ENCODE results near the gene CTXN1.
"Not testable (repeated sequence)": the region's sequence is repeated elsewhere in the genome, so short reads cannot be mapped to it uniquely, and the experiment has no call there.

CTXN1 gene

DNA sequence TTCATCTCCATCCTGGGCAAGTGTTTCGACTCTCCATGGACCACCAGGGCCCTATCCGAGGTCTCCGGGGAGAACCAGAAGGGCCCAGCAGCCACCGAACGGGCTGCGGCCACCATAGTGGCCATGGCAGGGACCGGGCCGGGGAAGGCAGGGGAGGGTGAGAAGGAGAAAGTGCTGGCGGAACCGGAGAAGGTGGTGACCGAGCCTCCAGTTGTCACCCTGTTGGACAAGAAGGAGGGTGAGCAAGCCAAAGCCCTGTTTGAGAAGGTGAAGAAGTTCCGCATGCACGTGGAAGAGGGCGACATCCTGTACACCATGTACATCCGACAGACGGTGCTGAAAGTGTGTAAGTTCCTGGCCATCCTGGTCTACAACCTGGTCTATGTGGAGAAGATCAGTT, 27.0 kb downstream of the CTXN1 start:
- DNase-seq = no peak

DNA sequence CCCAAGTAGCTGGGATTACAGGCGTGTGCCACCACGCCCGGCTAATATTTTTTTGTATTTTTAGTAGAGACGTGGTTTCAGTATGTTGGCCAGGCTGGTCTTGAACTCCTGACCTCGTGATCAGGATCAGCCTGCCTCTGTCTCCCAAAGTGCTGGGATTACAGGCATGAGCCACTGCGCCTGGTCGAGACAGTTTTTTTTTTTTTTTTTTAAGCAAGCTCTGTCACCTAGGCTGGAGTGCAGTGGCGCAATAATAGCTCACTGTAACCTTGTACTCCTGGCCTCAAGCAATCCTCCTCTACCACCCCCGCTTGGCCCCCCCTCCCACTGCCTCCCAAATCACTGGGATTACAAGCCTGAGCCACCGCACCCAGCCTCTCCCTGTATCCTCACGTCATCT, 28.6 kb downstream of the CTXN1 start:
- no peak for DNase-seq

GRCh38 chr19:7895565-7895964, 30.4 kb downstream of the CTXN1 start:
- DNase-seq = no peak

DNA sequence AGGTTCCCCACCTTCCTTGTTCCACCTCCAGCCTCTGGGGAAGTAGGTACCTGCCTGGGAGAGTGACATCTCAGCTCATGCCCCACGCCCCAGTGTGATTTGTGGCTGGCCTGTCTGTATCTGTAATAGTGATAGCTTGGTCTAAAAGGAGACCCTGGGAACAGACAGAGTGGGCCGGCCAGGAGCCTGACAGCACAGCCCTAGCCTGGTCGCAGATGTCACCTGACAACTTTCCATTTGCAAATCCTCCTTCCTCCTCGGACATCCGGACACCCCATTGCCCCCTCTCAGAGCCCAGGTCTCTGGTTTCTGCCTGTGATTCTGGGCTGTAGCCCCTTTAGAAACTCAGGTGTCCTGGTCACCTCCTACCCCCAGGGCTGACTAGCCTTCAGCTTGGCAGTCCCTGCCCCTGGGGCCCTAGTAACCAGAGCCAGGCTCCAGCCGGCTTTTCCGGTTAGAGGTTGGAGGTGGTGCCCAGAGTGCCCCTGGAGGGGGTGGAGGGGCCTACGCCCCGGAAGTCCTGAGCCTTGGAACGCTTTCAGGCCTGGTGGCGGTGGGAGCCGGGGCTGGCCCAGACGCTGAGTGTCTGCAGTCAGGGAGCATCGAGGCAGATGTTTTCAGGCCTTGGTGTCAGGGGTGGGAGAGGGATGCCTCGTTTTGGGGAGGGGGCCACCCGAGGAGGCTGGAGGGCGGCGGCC, 31.2 kb downstream of the CTXN1 start:
- no peak for DNase-seq

- DNase-seq = not testable (repeated sequence)
Measured at GRCh38 chr19:7893362-7894101, 32.4 kb downstream of the CTXN1 start.

- no peak for DNase-seq
Measured at GRCh38 chr19:7888826-7889217, 37.1 kb downstream of the CTXN1 start.

DNA sequence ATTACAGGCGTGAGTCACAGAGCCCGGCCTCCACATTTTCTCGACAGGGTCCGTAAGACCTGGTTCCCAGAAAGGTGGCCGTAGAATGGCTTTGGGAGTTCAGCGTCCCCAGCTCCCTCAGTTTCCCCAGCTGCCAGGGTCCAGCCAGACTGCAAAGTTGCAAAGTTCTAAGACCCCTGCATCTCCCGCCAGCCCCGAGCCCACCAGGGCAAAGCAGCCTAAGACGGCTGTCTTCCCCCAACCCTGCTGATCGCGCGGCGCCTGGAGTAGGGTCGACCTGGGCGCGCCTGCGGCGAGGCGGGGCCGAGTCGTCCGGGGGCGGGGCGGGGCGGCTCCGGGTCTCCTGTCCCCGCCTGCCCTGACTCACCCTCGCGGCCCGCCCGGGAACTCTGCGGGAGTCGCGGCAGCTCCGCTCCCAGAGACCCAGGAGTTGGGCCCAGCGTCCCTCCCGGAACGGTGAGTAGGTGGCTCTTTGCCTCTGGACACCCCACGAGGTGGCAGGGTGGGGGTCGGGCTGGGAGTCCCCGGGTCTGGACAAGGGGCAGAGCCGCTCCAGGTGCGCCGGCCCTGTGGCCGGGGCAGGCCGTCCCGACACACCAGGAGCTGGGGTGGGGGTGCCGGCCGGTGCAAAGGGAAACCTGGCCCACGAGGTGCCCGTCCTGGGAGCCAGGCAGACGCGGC, 37.6 kb downstream of the CTXN1 start, which contains the start of gene LRRC8E:
TSS of gene LRRC8E (plus strand) at position 366 of the 681 bp plus-strand sequence. CDS start 7,094 bp downstream, outside the sequence.
- no peak for DNase-seq

GRCh38 chr19:7887408-7888144, 38.4 kb downstream of the CTXN1 start:
- DNase-seq = no peak

DNA sequence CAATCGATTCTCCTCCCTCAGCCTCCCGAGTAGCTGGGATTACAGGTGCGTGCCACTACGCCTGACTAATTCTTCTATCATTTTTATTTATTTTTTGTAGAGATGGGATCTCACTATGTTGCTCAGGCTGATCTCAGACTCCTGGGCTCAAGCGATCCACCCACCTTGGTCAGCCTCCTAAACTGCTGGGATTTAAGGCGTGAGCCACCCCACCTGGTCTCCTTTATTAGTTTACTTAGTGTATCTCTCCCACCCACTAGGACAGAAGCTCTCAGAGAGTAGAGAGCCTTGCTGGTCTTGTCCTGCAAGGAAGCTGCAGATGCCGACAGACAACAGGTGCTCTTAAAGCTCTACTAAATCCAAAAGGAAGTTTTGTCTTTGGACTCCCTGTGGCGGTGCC, 40.1 kb downstream of the CTXN1 start:
- DNase-seq = no peak

DNA sequence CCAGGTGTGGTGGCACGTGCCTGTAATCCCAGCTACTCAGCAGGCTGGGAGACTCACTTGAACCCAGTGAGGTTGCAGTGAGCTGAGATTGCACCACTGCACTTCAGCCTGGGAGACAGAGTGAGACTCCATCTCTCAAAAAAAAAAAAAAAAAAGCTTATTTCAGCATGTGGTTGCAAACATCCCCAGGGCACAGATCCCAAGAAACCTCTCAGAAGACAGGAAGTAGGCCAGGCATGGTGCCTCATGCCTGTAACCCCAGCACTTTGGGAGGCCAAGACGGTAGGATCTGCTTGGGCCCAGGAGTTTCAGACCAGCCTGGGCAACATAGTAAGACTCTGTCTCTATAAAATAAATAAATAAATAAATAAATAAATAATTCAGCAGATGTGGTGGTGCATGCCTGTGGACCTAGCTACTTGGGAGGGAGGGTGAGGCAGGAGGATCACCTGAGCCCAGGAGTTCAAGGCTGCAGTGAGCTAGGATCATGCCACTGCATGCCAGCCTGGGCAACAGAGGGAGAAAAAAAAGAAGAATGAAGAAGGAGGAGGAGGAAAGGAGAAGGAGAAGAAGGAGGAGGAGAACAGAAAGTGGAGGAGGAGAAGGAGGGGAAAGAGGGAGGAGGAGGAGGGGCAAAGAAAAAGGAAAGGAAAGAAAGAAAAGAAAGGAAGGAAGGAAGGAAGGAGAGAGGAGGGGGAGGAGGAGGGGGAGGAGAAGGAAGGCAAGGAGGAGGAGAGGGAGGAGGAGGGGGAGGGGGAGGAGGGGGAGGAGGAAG, 42.0 kb downstream of the CTXN1 start:
- no peak for DNase-seq

DNA sequence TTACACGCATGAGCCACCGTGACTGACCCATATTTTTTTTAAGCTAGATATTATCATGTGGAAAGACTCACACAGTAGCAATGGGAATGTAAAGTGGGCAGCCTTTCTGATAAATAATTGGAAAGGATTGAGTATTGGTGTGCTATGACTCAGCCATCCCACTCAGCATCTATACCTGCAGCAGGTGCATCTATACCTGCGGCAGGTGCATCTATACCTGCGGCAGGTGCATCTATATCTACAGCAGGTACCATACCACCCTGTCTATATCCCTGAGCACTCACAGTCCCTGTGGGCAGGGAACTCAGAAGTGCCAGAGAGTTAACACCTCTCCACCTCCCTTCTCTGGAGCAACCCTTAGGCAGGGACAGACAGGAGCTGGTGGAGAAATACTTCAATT, 42.8 kb downstream of the CTXN1 start:
- DNase-seq = no peak

DNA sequence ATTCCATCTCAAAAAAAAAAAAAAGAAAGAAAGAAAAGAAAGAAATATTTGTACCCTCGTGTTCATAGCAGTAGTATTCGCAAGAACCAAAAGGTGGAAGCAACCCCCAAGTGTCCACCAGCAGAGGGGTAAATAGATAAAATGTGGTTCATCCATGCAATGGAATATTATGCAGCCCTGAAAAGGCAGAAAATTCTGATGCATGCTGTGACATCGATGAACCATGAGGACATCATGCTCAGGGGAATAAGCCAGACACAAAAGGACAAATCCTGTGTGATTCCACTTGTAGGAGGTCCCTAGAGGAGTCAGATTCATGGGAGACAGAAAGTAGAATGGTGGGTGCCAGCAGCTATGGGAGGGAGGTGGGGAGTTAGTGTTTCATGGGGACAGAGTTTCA, 44.0 kb downstream of the CTXN1 start:
- no peak for DNase-seq

GRCh38 chr19:7879836-7880235, 46.1 kb downstream of the CTXN1 start:
- DNase-seq = no peak

- DNase-seq = no peak
Measured at GRCh38 chr19:7879111-7879807, 46.7 kb downstream of the CTXN1 start.

DNA sequence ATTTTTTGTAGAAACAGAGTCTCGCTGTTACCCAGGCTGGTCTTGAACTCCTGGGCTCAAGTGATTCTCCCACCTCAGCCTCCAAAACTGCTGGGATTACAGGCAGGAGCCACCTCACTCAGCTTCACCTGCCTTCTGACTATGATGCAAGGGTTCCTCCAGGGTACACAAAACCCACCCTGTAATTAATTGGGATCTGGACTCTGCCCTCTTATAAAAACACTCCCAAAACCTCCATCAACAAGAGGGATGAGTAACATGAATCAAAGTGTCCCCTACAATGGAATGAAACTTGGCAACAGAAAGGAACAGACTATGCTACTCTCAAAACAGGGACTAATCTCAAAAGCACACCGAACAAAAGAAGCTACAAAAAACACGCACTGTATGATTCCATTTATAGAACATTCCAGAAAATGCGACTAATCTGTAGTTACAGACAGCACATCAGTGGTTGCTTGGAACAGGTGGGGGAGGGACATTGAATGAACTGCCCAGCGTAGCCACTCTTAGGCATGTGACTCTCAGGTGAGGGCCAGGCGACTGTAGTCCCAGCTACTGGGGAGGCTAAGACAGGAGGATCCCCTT, 48.6 kb downstream of the CTXN1 start:
- DNase-seq = no peak

GRCh38 chr19:7874897-7875273, 51.0 kb downstream of the CTXN1 start:
- DNase-seq = no peak
